Ectodermal cell (in vitro differentiated cells): ENCODE results near the gene RHEX.

ENCODE experiments used
- H3K27ac ChIP-seq: 2 replicates; pipeline ENCODE4 v1.7.0; 2013; ENCODE audit warnings: mild to moderate bottlenecking, low read depth, low read length; ENCODE audit not compliant: insufficient read depth, poor library complexity, severe bottlenecking
- H3K27me3 ChIP-seq: 2 replicates; pipeline ENCODE4 v1.7.0; 2013; ENCODE audit warnings: mild to moderate bottlenecking, low read length; ENCODE audit not compliant: insufficient read depth, control insufficient read depth, poor library complexity, severe bottlenecking
- H3K36me3 ChIP-seq: one replicate; pipeline ENCODE4 v1.7.0; 2013; ENCODE audit warnings: low read length; ENCODE audit not compliant: control insufficient read depth, insufficient read depth
- H3K4me1 ChIP-seq: one replicate; pipeline ENCODE4 v1.7.0; 2013; ENCODE audit warnings: low read length; ENCODE audit not compliant: control insufficient read depth, insufficient read depth
- H3K4me3 ChIP-seq: 2 replicates; pipeline ENCODE4 v1.7.0; 2013; ENCODE audit warnings: low read depth, low read length, control low read depth; ENCODE audit not compliant: insufficient read depth
- H3K9me3 ChIP-seq: 2 replicates; pipeline ENCODE4 v1.7.0; 2013; ENCODE audit warnings: mild to moderate bottlenecking, low read length, moderate library complexity; ENCODE audit not compliant: control insufficient read depth
- WGBS, 2 experiments: methylation state at CpG; one replicate each; pipeline ENCODE4 v1.1.7; 2013; ENCODE audit warnings: missing lambda C conversion rate in 2 of 2; 5-methylcytosine and 5-hydroxymethylcytosine counted together

The RHEX gene

DNA sequence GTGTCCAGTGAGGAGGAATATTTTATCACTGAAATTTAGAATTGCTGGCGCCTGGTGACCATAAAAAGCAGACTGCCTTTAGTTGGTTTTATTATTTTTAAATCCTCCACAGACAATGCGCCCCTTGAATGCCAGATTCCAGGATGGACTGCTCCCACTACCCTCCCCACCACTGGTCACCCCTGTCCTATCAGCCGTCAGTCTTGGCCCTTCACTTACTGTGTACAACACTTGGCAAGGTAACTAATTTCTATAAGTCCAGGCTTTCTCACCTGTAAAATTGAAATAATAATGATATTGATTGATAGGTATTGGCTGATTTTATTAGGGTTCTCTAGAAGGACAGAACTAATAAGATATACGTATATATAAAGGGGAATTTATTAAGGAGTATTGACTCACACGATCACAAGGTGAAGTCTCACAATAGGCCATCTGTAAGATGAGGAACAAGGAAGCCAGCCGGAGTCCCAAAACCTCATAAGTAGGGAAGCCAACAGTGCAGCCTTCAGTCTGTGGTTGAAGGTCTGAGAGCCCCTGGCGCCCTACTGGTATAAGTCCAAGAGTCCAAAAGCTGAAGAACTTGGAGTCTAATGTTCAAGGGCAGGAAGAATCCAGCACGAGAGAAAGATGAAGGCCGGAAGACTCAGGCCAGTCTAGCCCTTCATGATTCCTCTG lies 17.8 kb downstream of the RHEX start:
- H3K4me1 ChIP-seq, result no peaks in the 10 kb centered on the region
- no peaks in the 10 kb centered on the region for H3K27me3 ChIP-seq
- H3K9me3 ChIP-seq, result no peaks in the 10 kb centered on the region
- no peak overlapping the region for H3K27ac ChIP-seq
- no peaks in the 10 kb centered on the region for H3K36me3 ChIP-seq
- WGBS, 2 experiments, result 96 to 97% methylated on average over 9 of the region's 9 CpGs
- H3K4me3 ChIP-seq, result no peak overlapping the region

- H3K4me3 ChIP-seq, result no peak overlapping the region
- H3K4me1 ChIP-seq, result no peaks in the 10 kb centered on the region
- H3K36me3 ChIP-seq, result no peaks in the 10 kb centered on the region
- H3K27ac ChIP-seq, result no peak overlapping the region
- H3K9me3 ChIP-seq, result no peaks in the 10 kb centered on the region
- H3K27me3 ChIP-seq, result no peaks in the 10 kb centered on the region
- WGBS, 2 experiments, result 69 to 70% methylated on average over 3 of the region's 3 CpGs
Measured at GRCh38 chr1:206074839-206075238, 21.9 kb downstream of the RHEX start.

DNA sequence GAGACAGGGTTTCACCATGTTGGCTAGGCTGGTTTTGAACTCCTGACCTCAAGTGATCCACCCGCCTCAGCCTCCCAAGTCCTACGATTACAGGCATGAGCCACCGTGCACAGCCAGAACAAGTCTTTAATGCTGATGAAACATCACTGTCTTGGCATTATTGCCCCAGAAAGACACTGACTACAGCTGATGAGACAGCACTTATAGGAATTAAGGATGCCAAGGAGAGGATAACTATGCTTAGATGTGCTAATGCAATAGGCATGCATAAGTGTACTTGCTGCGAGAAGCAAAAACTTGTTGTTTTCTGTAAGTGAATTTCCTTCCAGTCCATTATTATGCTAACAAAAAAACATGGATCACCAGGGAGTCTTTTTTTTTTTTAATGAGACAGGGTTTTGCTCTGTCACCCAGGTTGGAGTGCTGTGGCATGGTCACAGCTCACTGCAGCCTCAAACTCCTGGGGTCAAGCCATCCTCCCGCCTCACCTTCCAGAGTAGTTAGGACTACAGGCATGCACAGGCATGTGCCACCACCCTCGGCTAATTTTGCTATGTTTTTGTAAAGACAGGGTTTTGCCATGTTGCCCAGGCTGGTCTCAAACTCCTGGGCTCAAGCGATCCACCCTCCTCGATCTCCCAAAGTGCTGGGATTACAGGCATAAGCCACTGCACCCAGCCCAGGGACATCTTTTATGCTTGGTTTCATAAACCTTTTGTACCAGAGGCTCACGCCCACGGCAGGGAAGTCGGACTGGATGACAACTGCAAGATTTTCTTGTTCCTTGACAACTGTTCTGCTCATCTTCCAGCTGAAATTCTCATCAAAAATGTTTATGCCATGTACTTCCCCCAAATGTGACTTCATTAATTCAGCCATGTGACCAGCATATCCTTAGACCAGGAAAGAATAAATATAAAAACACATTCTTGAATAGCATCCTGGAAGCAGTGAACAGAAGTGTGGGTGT lies 23.1 kb downstream of the RHEX start:
- no peak overlapping the region for H3K4me3 ChIP-seq
- no peaks in the 10 kb centered on the region for H3K27me3 ChIP-seq
- no peak overlapping the region for H3K27ac ChIP-seq
- H3K9me3 ChIP-seq, result no peaks in the 10 kb centered on the region
- no peaks in the 10 kb centered on the region for H3K4me1 ChIP-seq
- 73 to 80% methylated on average over 11 of the region's 11 CpGs for WGBS, 2 experiments
- no peaks in the 10 kb centered on the region for H3K36me3 ChIP-seq

DNA sequence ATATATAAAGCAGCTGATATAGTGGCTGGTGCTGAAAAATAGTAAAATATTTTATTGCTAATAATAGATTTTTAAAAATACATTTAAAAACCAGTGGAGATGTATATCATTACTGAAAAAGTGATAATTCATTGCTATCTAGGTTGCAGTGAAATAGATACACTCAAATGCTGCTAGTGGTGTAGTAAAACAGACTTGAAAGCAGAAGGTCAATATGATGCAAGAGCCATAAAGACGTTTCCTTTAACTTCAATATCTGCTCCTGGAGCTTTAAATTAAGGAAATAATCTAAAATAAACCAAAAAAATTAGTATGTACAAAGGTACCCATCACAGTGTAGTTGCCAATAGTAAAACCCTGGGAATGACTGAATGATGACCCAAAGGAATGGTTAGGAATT lies 26.2 kb downstream of the RHEX start:
- Histone ChIP-seq H3K4me3 (no peak overlapping the region), H3K4me1 (no peaks in the 10 kb centered on the region), H3K36me3 (no peaks in the 10 kb centered on the region), H3K9me3 (no peaks in the 10 kb centered on the region), H3K27me3 (no peaks in the 10 kb centered on the region), H3K27ac (no peak overlapping the region)
- WGBS, 2 experiments, result 100% methylated on average over 1 of the region's 1 CpG; no CpG with 5 or more reads in 1 of the 2 experiments

- H3K27ac ChIP-seq, result no peak overlapping the region
- no peak overlapping the region for H3K4me3 ChIP-seq
- H3K27me3 ChIP-seq, result no peaks in the 10 kb centered on the region
- no peaks in the 10 kb centered on the region for H3K9me3 ChIP-seq
- no peaks in the 10 kb centered on the region for H3K4me1 ChIP-seq
- H3K36me3 ChIP-seq, result no peaks in the 10 kb centered on the region
- 85 to 89% methylated on average over 8 of the region's 8 CpGs for WGBS, 2 experiments
Measured at GRCh38 chr1:206080026-206080820, 27.2 kb downstream of the RHEX start.

DNA sequence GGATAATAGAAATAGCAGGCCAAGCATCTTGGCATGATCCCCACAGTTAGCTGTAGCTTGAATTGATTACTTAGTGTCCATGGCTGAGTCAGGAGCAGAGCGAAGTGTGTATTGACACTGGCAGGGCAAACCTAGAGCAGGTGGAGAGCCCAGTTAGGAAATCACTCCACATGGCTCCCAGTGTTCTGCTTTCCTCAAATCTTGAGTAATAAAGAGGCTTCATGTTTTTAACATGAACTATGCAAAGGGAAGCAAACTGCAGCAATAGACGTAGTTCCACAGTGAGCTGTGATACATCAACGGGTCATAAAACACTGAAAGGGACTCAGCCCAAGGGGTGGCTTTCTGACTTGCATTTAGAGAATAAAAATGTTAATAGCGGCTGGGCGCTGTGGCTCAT lies 28.9 kb downstream of the RHEX start:
- Histone ChIP-seq H3K4me1 (no peaks in the 10 kb centered on the region), H3K9me3 (no peaks in the 10 kb centered on the region), H3K27ac (no peak overlapping the region), H3K4me3 (no peak overlapping the region), H3K36me3 (no peaks in the 10 kb centered on the region), H3K27me3 (no peaks in the 10 kb centered on the region)
- 94% methylated on average over 5 of the region's 5 CpGs for WGBS, 2 experiments

DNA sequence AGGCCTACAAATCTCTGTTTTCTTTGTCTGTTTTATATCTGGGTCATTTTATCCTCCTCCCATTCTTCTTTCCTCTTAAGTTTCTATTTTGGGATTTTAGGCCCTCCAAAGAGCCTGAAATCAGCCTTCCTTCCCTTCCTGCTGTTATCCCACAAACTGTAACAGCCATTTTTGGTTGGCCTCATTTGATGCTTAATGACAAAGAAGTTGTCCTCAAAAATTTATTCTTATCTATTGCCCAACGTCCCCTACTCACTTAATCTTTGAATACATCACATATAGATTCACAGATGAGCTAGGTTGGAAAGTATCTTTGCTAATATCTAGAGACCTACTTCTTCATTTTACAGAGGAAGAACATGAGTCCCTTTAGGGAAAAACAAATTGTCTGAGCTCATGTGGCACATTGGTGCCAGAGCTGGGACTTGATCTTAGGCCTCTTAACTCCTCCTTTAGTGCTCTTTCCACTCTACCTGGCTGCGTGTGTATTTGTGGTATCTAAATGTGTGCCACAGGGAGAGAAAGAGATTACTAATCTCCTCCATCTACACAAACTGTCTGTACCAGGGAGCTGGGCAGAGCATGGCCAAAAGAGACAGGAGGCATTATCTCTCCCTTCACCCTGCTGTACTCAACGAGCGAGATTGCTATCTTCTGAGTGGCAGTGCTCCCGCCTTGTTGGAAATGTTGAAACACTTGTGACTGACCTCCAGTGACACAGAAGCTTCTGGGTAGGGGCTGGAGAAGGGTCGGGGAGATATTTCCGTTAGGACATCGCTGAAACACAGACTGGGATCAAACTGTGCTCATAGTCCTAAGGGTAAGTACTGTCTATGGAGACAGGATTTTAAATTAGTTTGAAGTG lies 30.1 kb downstream of the RHEX start:
- no peaks in the 10 kb centered on the region for H3K9me3 ChIP-seq
- no peak overlapping the region for H3K4me3 ChIP-seq
- H3K27me3 ChIP-seq, result no peaks in the 10 kb centered on the region
- H3K27ac ChIP-seq, result no peak overlapping the region
- no peaks in the 10 kb centered on the region for H3K36me3 ChIP-seq
- H3K4me1 ChIP-seq, result no peaks in the 10 kb centered on the region
- WGBS, 2 experiments, result 87 to 94% methylated on average over 6 to 7 of the region's 8 CpGs

DNA sequence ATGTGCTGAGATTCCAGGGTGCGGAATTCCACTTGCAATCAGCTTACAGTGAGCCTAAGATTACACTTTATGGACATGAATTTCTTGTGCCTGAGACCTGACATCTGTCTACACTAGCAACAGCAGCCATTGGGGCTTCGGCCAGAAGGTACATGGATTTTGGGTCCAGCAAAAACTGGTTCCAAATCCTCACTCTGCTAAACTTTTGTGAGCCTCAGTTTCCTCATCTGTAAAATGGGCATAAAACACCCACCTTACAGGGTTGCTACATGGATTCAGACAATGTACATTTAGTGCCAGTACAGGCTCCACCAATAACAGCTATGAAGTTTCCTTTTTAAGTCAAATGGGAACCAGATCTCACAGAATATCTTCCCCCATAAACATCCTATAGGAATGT lies 30.8 kb downstream of the RHEX start:
- Histone ChIP-seq H3K27ac (no peak overlapping the region), H3K4me1 (no peaks in the 10 kb centered on the region), H3K36me3 (no peaks in the 10 kb centered on the region), H3K4me3 (no peak overlapping the region), H3K9me3 (no peaks in the 10 kb centered on the region), H3K27me3 (no peaks in the 10 kb centered on the region)
- WGBS, 2 experiments, result 94 to 97% methylated on average over 2 of the region's 2 CpGs

DNA sequence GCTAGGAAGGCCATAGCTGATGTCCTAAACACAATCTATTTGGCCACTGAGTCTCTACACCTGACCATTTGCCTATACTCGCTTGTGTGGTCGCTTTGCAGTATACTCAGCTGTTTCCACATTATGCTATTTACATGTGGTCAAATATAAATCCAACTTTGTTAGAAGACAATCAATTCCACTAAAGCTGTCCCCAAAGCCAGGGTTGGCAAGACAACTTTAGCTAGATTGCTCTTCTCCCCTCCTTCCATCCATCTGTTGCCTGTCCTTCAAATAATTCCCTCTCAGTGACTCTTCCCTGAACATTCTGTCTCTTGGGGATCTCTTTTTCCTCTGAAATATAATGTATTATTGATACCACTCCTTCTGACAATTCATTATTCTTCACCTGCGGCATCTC lies 34.1 kb downstream of the RHEX start:
- no peaks in the 10 kb centered on the region for H3K27me3 ChIP-seq
- no peak overlapping the region for H3K27ac ChIP-seq
- no peak overlapping the region for H3K4me3 ChIP-seq
- no peaks in the 10 kb centered on the region for H3K4me1 ChIP-seq
- H3K9me3 ChIP-seq, result no peaks in the 10 kb centered on the region
- no peaks in the 10 kb centered on the region for H3K36me3 ChIP-seq
- 93 to 97% methylated on average over 3 of the region's 3 CpGs for WGBS, 2 experiments
